Effector CD4-positive, alpha-beta T cell (primary cell): Measurements from ENCODE around the gene CMTM4.
A peak's percentile ranks its signal among the peaks of the same experiment; 100 is the strongest.
"Not testable (repeated sequence)": the region's sequence is repeated elsewhere in the genome, so short reads cannot be mapped to it uniquely, and the experiment has no call there.

ENCODE experiments used
- DNase-seq: peaks from one replicate; pipeline ENCODE4 v3.0.0-alpha.2; 2020

Gene CMTM4

DNA sequence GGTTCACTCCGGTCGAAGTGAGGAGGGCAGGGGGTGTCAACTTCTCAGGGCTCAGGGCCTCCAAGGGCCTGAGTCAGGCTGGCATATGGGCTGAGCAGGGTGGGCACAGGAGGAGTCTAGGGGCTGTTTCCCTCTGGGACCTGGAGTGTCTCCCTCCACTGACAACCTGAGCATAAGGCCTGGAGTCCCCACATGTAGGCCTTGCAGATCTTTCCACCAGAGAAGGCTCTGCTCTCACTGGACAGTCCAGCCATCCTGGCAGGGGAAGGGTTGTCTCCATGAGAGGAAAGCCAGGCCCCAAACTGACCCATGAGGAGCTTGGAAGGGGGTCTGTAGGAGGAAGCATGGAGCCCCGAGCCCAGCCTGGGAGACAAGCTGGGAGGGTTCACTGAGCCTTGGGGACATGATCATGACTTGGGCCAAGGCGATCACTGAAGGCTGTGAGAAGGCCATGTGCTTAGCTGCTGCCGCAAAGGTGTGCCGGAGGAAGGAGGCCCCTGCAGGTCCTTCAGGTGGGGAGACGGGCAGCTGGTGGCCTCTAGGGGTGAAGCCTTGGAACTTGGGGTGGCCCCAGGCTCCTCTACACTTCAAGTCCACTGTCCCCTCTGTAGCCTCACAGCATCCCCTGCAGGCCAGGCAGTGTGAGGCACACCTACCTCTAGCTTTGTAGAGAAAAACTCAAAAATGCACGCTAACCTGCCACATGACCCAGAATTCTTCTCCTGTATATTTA is 107.4 kb downstream of the CMTM4 start:
- DNase-seq: peak; percentile 47

DNA sequence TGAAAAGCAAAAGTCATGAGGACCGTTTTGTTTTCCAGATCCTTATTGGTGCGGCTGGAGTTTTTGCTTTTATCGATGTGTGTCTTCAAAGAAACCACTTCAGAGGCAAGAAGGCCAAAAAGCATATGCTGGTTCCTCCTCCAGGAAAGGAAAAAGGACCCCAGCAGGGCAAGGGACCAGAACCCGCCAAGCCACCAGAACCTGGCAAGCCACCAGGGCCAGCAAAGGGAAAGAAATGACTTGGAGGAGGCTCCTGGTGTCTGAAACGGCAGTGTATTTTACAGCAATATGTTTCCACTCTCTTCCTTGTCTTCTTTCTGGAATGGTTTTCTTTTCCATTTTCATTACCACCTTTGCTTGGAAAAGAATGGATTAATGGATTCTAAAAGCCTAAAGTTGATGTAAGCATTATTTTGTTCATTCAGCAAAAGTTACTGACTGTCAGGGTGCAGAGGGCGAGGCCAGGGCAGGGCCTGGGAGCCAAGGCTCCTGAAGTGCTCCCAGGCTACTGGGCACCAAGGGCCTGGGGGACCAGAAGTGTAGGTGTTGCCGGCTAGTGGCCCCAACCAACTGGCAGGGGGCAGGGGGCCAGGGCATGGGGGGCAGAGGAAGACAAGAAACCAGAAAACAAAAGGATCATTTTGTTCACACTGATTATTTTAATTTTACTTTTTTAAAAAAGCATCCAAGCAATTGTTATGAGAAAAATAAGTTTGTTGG is 108.5 kb downstream of the CMTM4 start:
- no peak for DNase-seq

DNA sequence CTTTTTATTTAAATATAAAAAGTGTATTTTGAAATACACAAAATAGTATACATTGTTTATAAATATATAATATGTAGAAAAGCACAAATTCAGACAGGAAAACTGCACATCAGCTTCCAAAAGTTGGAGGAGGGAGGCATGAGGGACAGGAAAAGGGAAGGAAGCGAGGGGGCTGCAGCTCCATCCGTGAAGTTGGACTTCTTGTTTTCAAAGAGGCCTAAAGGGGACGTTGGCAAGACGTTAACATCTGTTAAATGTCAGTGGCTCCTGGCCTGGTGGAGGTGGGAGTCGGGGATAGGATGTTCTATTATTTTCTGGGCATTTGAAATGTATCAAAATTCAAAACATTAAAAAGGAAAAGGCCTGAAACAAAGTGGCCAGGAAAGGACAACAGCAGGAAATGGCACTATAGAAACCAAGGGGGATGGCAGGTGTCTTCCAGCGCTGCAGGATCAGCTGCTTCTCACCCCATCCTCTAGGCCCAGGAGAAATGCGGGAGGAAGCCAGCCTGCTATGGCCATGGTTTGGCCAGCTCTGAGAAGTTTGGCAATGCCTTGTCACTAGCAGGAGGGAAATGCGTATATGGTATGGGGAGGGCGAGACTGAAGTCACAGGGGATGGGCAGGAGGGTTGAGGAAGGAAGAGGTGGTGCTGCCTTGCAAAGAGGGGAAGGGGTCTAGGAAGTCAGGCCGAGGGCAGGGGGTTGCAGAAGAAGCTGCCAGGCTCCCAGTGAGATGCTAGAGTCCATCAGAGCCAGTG is 110.9 kb downstream of the CMTM4 start:
- no peak for DNase-seq

DNA sequence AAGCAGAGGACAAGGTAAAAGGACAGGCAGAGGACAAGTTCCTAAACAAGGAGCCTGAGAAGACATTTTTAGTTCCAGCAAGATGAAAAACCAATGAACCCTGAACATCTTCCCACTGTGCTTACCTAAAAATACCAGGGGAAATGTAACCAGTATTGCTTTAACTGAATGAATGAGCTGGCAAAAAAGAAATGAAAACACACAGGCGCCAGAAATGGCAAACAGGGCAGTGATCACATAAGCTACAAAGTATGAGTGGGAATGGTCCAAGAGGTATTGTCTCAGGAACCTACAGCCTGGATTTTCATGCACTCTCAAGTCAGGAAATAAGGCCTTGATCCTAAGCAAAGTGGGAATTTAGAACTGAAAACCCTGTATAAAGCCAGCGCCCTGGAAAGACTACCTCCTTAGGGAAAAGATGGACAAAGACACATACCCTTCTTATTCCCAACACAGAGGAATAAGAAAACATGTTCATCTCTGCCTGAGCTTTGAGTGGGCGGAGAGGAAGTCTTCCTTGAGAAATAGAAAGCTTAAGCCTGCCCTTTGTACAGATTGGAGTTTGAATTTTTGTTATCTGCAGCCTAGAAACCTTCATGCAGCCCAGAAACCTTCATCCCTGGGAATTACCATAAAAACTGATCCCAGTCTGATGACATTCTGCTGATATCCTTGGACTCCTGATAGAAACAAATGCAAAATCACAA is 115.1 kb downstream of the CMTM4 start:
- DNase-seq: no peak

DNA sequence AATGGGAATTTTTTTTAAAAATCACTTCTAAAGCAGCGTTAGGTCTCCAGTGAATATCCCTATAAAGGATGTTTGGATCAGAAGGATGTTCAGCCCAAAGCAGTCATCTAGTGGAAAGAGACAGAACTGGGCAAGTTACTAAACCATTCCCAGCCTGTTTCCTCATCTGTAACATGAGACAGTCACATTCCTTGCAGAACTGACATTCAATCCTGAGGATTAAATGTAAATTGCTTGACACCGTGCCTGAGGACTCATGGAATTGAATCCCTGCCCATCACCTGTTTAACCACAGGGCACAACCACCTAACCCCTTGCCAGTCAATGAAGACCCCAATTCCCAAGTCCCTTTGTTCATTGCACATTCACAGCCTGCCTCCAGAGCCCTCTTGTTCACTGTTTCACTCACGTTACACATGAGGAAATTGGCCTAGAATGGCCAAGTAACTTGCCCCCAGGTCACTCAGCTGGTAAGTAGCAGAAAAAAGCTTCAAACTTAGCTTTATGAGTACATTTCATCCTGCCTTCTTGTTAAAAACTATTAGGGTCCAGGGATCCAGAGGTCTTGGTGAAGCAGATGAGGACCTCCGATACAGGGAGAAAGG is 115.8 kb downstream of the CMTM4 start:
- no peak for DNase-seq

DNA sequence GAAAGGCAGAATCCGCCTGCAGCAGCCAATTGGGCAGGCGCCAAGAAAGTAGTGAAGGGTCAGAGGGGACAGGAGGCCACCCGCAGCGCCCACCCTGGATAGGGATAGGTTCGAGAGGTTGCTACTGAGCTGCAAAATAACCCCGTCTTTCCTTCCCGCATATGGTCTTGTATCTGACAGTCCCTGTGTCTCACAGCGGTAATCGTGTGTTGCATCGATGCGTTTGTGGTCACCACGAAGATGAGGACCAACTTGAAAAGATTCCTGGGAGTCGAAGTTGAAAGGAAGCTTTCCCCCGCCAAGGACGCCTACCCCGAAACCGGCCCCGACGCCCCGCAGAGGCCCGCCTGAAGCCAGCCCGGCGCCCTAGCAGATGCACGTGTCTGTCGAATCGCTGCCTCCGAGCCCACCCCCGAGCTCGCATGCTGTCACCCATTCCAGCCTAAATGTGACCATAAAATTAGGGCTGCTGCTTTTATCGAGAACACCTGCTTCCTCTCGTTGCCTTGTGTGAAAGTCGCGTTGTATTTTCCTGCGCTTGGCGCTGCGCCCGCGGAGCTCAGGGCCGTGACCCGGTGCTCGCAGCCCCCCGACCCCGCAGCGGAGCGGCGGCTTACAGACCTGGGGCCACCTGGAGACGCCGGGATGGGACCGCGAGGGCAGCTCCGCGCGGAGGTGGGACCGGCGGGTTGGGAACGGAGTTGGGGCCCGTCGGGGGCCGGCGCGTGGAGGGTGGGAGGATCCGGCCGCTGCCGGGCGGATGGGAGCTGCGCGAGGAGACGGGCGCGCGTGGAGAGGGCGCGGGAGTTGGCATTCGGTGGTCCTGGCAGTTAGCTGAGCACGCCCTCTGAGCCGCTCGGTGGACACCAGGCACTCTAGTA is 117.7 kb downstream of the CMTM4 start, which contains the start of gene CMTM2:
CMTM2 (plus strand) TSS at position 813 of the 881 bp plus-strand sequence. CDS start 145 bp downstream, outside the sequence.
- DNase-seq: no peak

DNA sequence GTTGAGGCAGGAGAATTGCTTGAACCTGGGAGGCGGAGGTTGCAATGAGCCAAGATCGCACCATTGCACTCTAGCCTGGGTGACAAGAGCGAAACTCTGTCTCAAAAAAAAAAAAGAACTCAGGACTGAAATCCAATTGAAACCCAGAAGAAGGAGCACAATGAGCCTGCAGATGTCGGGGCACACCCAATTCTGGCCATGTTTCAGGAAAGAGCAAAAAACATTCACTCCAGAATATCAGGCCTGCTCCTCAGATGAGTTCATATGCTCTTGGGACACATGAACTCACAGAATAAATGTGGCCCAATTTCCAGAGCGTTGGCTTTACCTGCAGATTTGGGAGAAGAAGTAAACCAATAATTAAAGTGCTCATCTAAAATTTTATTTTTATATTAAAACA is 120.2 kb downstream of the CMTM4 start:
- no peak for DNase-seq

DNA sequence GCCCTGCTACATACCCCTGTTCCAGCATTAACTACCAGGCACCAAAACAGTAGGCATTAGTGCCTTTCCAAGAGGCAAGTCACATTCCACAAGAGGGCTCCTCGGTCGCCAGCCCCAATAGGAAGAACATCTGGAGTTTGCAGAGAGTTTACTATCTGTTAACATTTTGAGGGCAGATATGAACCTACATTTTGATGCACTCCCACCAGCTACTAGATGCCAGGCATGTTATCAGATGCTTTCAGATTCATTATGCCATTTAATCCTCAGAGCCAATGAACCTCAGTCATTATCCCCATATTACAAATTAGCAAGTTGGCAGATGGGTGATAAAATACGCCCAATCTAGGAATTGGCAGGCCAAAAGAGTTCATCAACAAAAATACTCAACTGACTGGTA is 121.5 kb downstream of the CMTM4 start:
- no peak for DNase-seq

DNA sequence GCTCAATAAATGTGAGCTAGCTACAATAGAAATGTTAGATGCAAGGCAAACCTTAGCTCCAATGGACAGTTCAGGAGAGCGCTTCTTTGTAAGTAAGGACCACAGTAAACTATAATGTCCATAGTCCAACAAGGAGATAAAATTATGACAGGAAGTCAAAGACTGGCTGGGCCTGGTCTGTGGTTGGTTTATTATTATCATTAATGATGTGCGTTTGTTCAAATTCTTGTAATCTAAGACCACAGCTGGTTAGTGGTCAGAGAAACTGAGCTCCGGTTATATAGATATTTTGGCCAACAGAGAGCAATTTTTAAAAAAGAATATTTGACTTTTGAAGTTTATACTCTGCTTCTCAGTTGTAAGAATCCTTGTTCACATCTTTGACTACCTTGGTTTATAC is 122.0 kb downstream of the CMTM4 start:
- no peak for DNase-seq

DNA sequence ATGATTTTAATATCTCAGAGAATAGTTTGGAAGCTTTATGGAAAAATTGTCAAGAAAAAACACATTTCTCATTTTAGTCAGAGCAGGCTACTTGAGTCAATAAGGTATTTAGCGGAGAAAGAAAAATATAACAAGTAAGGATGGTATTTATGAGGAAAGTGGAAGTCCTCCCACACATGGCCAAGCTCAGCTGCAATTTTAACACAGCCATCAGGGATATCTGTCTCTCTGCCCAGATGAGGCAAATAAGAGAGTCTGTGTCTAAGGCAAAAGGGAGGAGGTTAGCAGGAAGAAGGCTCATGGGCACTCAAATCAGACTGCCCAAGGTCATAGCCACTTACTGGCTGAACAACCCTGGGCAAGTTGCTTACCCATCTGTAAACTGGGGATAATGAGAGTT is 122.5 kb downstream of the CMTM4 start:
- DNase-seq: no peak

DNA sequence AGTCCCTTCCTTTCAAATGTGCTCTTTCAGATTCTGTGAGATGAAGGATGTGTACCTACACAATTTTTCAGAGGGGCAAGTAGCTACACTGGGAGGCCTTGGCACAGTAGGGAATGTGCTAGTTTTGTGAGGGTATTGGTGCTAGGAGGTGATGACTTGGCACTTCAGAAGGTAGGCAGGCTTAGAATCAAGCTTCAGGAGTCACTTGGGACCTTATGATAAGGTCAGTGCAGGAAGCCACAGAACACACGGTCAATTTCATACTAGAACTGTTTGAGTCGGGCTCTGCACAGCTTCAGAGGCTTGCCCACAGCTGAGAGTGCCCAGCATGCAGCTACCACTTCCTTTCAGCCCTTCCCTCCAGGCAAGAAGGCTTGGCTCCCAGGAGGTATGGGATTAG is 124.2 kb downstream of the CMTM4 start:
- DNase-seq: no peak

DNA sequence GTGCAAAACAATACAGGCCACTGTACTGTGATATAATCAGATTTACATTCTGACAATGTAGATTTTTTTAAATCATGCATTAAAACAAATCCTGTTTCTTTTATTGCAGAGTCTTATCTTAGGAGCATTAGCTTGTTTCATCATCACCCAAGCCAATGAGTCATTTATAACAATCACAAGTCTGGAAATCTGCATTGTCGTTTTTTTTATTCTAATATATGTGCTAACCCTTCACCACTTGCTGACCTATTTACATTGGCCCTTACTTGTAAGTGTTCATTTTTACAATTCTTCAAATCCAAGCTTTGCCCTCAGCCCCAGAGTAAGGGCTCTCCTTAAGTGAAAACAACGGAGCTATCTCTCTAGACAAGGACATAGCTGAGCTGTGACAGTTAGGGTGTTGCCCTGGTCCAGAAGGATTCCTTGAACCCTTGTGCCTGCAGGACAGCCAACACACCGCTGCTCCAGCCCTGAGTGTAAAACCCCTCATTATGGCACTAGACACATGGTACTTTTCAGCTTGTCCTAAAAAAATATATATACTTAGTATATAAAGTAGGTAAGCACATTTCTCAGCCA is 126.6 kb downstream of the CMTM4 start:
- DNase-seq: no peak

DNA sequence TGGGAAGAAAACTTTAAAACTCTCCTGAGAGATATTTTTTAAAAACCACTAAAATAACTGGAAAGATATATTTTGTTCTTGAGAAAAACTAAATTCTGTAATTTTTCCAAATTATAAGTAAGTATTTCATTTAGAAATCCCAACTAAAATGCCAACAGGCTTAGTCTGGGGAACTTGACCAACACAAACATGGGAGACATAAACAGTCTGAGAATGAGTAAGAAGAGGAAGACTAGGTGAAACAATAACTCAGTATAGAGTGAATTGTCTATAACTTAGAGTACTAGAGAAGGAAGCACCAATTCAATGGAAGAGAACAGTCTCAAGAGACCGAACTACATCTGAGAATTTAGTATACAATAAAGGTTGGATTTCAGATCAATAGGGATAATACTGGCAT is 127.4 kb downstream of the CMTM4 start:
- no peak for DNase-seq

DNA sequence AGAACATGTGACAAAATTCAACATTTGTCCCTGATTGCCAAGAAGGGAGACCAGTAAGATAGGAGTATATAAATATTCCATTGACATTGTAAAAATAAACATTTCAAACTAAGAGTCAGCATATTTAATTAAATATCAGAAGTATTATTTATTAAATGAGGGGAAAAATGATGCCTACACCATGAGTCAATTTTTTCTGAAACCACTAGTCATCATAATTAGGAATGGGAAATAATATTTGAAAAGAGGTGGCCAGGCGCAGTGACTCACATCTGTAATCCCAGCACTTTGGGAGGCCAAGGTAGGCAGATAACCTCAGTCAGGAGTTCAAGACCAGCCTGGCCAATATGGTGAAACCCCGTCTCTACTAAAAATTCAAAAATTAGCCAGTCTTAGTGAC is 128.2 kb downstream of the CMTM4 start:
- DNase-seq: no peak

DNA sequence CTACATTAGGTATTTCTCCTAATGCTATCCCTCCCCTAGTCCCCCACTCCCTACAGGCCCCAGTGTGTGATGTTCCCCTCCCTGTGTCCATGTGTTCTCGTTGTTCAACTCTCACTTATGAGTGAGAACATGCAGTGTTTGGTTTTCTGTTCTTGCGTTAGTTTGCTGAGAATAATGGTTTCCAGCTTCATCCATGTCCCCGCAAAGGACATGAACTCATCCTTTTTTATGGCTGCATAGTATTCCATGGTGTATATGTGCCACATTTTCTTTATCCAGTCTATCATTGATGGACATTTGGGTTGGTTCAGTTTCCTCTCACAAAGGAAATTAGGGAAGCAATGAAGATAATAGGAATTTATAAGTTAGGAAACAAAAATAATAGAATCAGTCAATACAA is 129.3 kb downstream of the CMTM4 start:
- not testable (repeated sequence) for DNase-seq

DNA sequence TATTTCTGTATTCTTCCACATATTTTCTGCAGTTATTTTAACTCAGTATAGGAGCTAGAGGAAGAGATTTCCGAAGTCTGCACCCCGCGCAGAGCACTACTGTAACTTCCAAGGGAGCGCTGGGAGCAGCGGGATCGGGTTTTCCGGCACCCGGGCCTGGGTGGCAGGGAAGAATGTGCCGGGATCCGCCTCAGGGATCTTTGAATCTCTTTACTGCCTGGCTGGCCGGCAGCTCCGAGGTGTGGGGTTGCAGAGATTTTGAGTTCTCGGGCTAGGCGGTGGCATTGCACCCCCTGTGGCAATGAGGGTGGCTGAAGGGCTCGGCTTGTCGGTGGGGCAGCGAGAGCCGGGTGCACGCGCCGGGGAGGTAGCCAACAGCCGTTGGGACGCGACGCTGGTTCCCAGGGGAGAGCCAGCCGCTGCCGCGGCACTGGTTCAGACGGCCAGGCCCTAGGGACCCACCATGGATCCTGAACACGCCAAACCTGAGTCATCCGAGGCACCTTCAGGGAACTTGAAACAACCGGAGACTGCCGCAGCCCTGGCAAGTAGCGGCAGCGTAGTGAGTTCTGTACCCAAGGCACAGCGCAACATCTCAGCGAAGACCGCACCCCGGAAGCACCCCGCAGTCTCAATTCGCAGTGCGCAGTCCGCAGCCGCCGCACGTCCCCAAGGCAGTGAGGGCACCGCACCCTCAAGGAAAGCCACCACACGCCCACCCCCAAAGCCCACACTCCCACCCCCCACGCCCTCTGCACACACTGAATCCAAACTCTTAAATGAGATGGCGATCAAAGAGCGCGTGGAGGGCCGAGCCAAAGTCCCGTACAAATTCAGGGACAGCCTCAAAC is 130.3 kb downstream of the CMTM4 start, which contains the start of gene CMTM1:
CMTM1 (plus strand) TSS at position 389 of the 851 bp plus-strand sequence; CDS start at position 464, 75 bp downstream.
- DNase-seq: no peak
